Fibroblast of lung (primary cell): ENCODE measurements around the gene ARIH2.

Experiments used
- CTCF ChIP-seq, 2 donors: IDR thresholded peaks in 1 of 2; conservative IDR thresholded peaks in 1 of 2; 1 replicate in 1 of 2; 2 replicates in 1 of 2; pipeline ENCODE4 v1.5.1; 2011 to 2012; ENCODE audit warnings: low read length in 2 of 2, control low read depth in 1 of 2, inconsistent platforms in 1 of 2, low read depth in 1 of 2, mild to moderate bottlenecking in 1 of 2
- EZH2 ChIP-seq: IDR thresholded peaks from 2 replicates; pipeline ENCODE4 v1.5.1; 2012; ENCODE audit warnings: low read length, control low read depth, mild to moderate bottlenecking; ENCODE audit errors: missing control alignments

- no peak for TF ChIP-seq CTCF (conservative IDR thresholded peaks at IDR 0.05 in 1 of 2, IDR thresholded peaks at IDR 0.05 in 1 of 2; ENCODE audit: low read depth in 1 of 2, low read length in 2 of 2)
- no peak for TF ChIP-seq EZH2
These were observed 38.5 kb downstream of the ARIH2 start for GRCh38 chr3:48957006-48957705.
